ENCODE results near the gene ANAPC4. TPM values are rescaled to one million over a fixed set of nuclear protein-coding genes. Genes with fewer than 3 reads are reported as not detected.

ANAPC4 gene
- total RNA-seq, 1 donor from 2014 or later = 9.0 TPM

GRCh38 chr4:25378437-25378743 lies 1.3 kb downstream of the ANAPC4 start:
- DNase-seq (ENCODE audit: low read depth) = no peak
- peak overlapping the region; percentile 94 for H3K4me3 ChIP-seq (ENCODE audit: low read depth, low read length)
- TF ChIP-seq CTCF (conservative IDR thresholded peaks at IDR 0.05; ENCODE audit: low read depth, low read length) = no peak

GRCh38 chr4:25379591-25379990 lies 2.5 kb downstream of the ANAPC4 start:
- no peak overlapping the region for H3K4me3 ChIP-seq (ENCODE audit: low read depth, low read length)
- TF ChIP-seq CTCF (conservative IDR thresholded peaks at IDR 0.05; ENCODE audit: low read depth, low read length) = no peak

GRCh38 chr4:25383647-25384046 lies 6.6 kb downstream of the ANAPC4 start:
- no peak for TF ChIP-seq CTCF (conservative IDR thresholded peaks at IDR 0.05; ENCODE audit: low read depth, low read length)
- H3K4me3 ChIP-seq (ENCODE audit: low read depth, low read length) = no peak overlapping the region
- no peak for DNase-seq (ENCODE audit: low read depth)

More at GRCh38 chr4:25379591-25379990, 2.5 kb downstream of the ANAPC4 start:
- no peak for DNase-seq (ENCODE audit: low read depth)

GRCh38 chr4:25386926-25387325 lies 9.9 kb downstream of the ANAPC4 start:
- no peak for TF ChIP-seq CTCF (conservative IDR thresholded peaks at IDR 0.05; ENCODE audit: low read depth, low read length)
- no peak for DNase-seq (ENCODE audit: low read depth)

GRCh38 chr4:25397305-25397704 lies 20.2 kb downstream of the ANAPC4 start:
- H3K4me3 ChIP-seq (ENCODE audit: low read depth, low read length) = no peak overlapping the region
- no peak for DNase-seq (ENCODE audit: low read depth)
- TF ChIP-seq CTCF (conservative IDR thresholded peaks at IDR 0.05; ENCODE audit: low read depth, low read length) = no peak

More at GRCh38 chr4:25386926-25387325, 9.9 kb downstream of the ANAPC4 start:
- no peak overlapping the region for H3K4me3 ChIP-seq (ENCODE audit: low read depth, low read length)

- TF ChIP-seq CTCF (conservative IDR thresholded peaks at IDR 0.05; ENCODE audit: low read depth, low read length) = no peak
- H3K4me3 ChIP-seq (ENCODE audit: low read depth, low read length) = no peak overlapping the region
- DNase-seq (ENCODE audit: low read depth) = no peak
Measured at GRCh38 chr4:25399510-25399909, 22.4 kb downstream of the ANAPC4 start.

- DNase-seq (ENCODE audit: low read depth) = no peak
- no peak for TF ChIP-seq CTCF (conservative IDR thresholded peaks at IDR 0.05; ENCODE audit: low read depth, low read length)
- H3K4me3 ChIP-seq (ENCODE audit: low read depth, low read length) = no peak overlapping the region
Measured at GRCh38 chr4:25401066-25401465, 24.0 kb downstream of the ANAPC4 start.
